ACHN (cell line): ENCODE data around the gene CRMP1.
A peak's percentile ranks its signal among the peaks of the same experiment; 100 is the strongest.

Experiments used
- DNase-seq: peaks from one replicate; pipeline ENCODE4 v3.0.0-alpha.2; 2015
- in situ Hi-C: cut with HindIII; loops from 2 replicates; pipeline ENCODE4 v1.10.0; 2017; ENCODE audit warnings: low sequenced_read_pairs, low pct_ligation_motif_present, low pct_unique_long_range_greater_than_20kb

CRMP1 gene

GRCh38 chr4:5892323-5893003 lies 423 bp downstream of the CRMP1 start:
- DNase-seq: no peak
- in situ Hi-C loops: no loop called here

GRCh38 chr4:5891563-5892322 lies 1.1 kb downstream of the CRMP1 start:
- in situ Hi-C loops: no loop called here
- DNase-seq: no peak

GRCh38 chr4:5890063-5890727 lies 2.7 kb downstream of the CRMP1 start:
- in situ Hi-C loops: no loop called here
- no peak for DNase-seq

- DNase-seq: no peak
- in situ Hi-C loops: no loop called here
Observed at GRCh38 chr4:5889002-5889696, 3.7 kb downstream of the CRMP1 start.

- in situ Hi-C loops: no loop called here
- DNase-seq: no peak
Observed at GRCh38 chr4:5888222-5889001, 4.5 kb downstream of the CRMP1 start.

GRCh38 chr4:5887361-5888221 lies 5.3 kb downstream of the CRMP1 start:
- in situ Hi-C loops: no loop called here
- no peak for DNase-seq

- DNase-seq: no peak
- in situ Hi-C loops: no loop called here
Observed at GRCh38 chr4:5887011-5887360, 5.9 kb downstream of the CRMP1 start.

- no peak for DNase-seq
- in situ Hi-C loops: no loop called here
Observed at GRCh38 chr4:5885733-5886132, 7.2 kb downstream of the CRMP1 start.

GRCh38 chr4:5884796-5885195 lies 8.1 kb downstream of the CRMP1 start:
- DNase-seq: no peak
- in situ Hi-C loops: no loop called here

- DNase-seq: no peak
- in situ Hi-C loops: no loop called here
Observed at GRCh38 chr4:5883916-5884315, 9.0 kb downstream of the CRMP1 start.

- in situ Hi-C loops: no loop called here
- DNase-seq: no peak
Observed at GRCh38 chr4:5882947-5883346, 9.9 kb downstream of the CRMP1 start.

GRCh38 chr4:5881340-5881739 lies 11.5 kb downstream of the CRMP1 start:
- no peak for DNase-seq
- in situ Hi-C loops: no loop called here

- no peak for DNase-seq
- in situ Hi-C loops: no loop called here
Observed at GRCh38 chr4:5878359-5878758, 14.5 kb downstream of the CRMP1 start.

GRCh38 chr4:5877392-5877791 lies 15.5 kb downstream of the CRMP1 start:
- no peak for DNase-seq
- in situ Hi-C loops: no loop called here

GRCh38 chr4:5874811-5875449 lies 18.0 kb downstream of the CRMP1 start:
- in situ Hi-C loops: no loop called here
- peak; percentile 10 for DNase-seq

GRCh38 chr4:5870701-5871100 lies 22.2 kb downstream of the CRMP1 start:
- no peak for DNase-seq
- in situ Hi-C loops: no loop called here

GRCh38 chr4:5869966-5870619 lies 22.8 kb downstream of the CRMP1 start:
- no peak for DNase-seq
- in situ Hi-C loops: no loop called here
